ENCODE data around the gene NUDT22.

Gene NUDT22

DNA sequence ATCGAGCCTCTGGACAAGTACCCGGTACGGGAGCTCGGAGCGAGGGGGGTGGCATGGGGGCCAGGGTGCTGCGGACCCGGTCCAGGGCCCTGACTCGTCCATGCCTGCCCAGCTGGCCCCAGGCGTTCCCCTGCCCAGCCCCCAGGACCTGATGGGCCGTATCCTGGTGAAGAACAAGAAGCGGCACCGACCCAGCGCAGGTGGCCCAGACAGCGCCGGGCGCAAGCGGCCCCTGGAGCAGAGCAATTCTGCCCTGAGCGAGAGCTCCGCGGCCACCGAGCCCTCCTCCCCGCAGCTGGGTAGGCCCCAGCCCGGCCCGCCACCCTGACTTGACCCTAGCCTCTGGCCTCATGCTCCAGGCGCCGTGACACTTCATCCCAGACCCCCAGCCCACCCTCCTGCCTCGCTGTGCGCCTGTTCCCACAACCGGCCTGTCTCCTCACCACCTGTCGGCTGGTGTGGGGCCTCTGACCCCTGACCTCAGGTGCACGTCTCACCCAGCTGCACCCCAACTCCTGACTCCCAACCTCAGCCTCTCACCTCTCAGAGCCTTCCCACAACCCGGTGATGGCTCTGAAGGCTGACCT, 33.0 kb downstream of the NUDT22 start:
- no peak overlapping the region for H3K9ac ChIP-seq (ENCODE audit: low read depth, low read length, poor library complexity, severe bottlenecking)
- H2AFZ ChIP-seq (ENCODE audit: low read length) = no peak overlapping the region
- TF ChIP-seq EZH2phosphoT487 (IDR thresholded peaks at IDR 0.05; ENCODE audit: borderline replicate concordance) = no peak
- TF ChIP-seq, protein P1, sequence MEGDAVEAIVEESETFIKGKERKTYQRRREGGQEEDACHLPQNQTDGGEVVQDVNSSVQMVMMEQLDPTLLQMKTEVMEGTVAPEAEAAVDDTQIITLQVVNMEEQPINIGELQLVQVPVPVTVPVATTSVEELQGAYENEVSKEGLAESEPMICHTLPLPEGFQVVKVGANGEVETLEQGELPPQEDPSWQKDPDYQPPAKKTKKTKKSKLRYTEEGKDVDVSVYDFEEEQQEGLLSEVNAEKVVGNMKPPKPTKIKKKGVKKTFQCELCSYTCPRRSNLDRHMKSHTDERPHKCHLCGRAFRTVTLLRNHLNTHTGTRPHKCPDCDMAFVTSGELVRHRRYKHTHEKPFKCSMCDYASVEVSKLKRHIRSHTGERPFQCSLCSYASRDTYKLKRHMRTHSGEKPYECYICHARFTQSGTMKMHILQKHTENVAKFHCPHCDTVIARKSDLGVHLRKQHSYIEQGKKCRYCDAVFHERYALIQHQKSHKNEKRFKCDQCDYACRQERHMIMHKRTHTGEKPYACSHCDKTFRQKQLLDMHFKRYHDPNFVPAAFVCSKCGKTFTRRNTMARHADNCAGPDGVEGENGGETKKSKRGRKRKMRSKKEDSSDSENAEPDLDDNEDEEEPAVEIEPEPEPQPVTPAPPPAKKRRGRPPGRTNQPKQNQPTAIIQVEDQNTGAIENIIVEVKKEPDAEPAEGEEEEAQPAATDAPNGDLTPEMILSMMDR (conservative IDR thresholded peaks at IDR 0.05; ENCODE audit: low read length) = no peak
- no peak overlapping the region for H3K4me3 ChIP-seq (ENCODE audit: low read length, poor library complexity, severe bottlenecking)
- H3K4me1 ChIP-seq (ENCODE audit: insufficient read depth, low read length, poor library complexity, severe bottlenecking) = no peaks in the 10 kb centered on the region
- no peaks in the 10 kb centered on the region for H3K9me3 ChIP-seq (ENCODE audit: insufficient read depth, low read depth, low read length)
- no peaks in the 10 kb centered on the region for H3K27me3 ChIP-seq (ENCODE audit: insufficient read depth, low read length, poor library complexity, severe bottlenecking)
- no peaks in the 10 kb centered on the region for H4K20me1 ChIP-seq (ENCODE audit: insufficient read depth, low read length, poor library complexity, severe bottlenecking)
- H3K9me2 ChIP-seq (replicated peaks; ENCODE audit: low read depth, low read length) = no peaks in the 10 kb centered on the region
- no peaks in the 10 kb centered on the region for H3K36me3 ChIP-seq (ENCODE audit: insufficient read depth, low read length)
- no peak overlapping the region for H3K4me2 ChIP-seq (ENCODE audit: low read depth, low read length, poor library complexity, severe bottlenecking)
- no peaks in the 10 kb centered on the region for H3K79me2 ChIP-seq (ENCODE audit: insufficient read depth, low read length)
- no peaks in the 10 kb centered on the region for H3F3A ChIP-seq (ENCODE audit: low read depth)

DNA sequence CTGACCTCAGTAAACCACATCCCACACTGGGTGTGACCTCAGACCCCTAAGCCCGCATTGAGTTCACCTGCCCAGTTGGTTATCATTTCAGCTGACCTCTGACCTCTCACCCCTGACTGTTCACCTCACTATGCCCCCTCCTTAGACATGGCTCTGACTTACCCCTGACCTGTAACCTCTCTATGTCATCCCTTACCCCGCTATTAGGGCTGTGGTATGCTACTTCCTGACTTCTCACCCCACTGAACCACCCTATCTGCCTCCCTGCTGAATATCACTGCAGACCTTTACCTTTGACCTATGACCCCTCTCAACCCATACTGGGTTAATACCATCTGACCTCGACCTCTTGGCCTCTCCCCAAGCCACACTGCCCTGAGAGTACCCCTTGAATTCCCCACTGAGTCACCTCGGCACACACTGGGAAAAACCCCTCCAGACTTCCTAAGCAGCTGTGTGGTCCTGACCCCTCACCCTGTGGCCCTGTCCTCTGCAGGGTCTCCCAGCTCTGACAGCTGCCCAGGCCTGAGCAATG, 33.5 kb downstream of the NUDT22 start:
- no peaks in the 10 kb centered on the region for H3K9me3 ChIP-seq (ENCODE audit: insufficient read depth, low read depth, low read length)
- no peaks in the 10 kb centered on the region for H3K4me1 ChIP-seq (ENCODE audit: insufficient read depth, low read length, poor library complexity, severe bottlenecking)
- H4K20me1 ChIP-seq (ENCODE audit: insufficient read depth, low read length, poor library complexity, severe bottlenecking) = no peaks in the 10 kb centered on the region
- H3K27me3 ChIP-seq (ENCODE audit: insufficient read depth, low read length, poor library complexity, severe bottlenecking) = no peaks in the 10 kb centered on the region
- H3K79me2 ChIP-seq (ENCODE audit: insufficient read depth, low read length) = no peaks in the 10 kb centered on the region
- no peak overlapping the region for H3K4me2 ChIP-seq (ENCODE audit: low read depth, low read length, poor library complexity, severe bottlenecking)
- no peak overlapping the region for H2AFZ ChIP-seq (ENCODE audit: low read length)
- H3K36me3 ChIP-seq (ENCODE audit: insufficient read depth, low read length) = no peaks in the 10 kb centered on the region
- H3K9ac ChIP-seq (ENCODE audit: low read depth, low read length, poor library complexity, severe bottlenecking) = no peak overlapping the region
- TF ChIP-seq EZH2phosphoT487 (IDR thresholded peaks at IDR 0.05; ENCODE audit: borderline replicate concordance) = no peak
- TF ChIP-seq, protein P1 (conservative IDR thresholded peaks at IDR 0.05; ENCODE audit: low read length) = no peak
- no peaks in the 10 kb centered on the region for H3F3A ChIP-seq (ENCODE audit: low read depth)
- no peaks in the 10 kb centered on the region for H3K9me2 ChIP-seq (replicated peaks; ENCODE audit: low read depth, low read length)
- H3K4me3 ChIP-seq (ENCODE audit: low read length, poor library complexity, severe bottlenecking) = no peak overlapping the region

DNA sequence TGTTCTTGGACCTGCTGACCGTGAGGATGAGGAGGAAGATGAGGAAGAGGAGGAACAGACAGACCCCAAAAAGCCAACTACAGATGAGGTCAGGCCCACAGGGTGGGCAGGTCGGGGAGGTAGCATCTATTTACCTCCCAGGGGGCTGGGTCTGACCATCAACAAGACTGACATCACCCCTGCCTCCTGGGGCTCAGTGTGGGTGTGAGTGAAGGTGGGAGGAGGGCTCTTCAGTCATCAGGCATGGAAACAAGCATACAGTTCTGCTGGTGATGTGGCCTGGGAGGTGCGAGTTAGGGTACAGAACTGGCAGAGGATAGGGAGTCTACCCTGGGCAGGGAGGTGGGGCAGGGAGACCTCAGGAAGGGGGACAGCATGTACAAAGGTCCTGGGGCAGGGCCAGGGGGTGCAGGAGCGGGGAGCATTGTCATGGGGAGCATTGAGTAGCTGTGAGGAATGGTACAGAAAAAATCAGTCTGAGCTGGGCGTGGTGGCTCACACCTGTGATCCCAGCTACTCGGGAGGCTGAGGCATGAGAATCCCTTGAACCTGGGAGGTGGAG, 34.2 kb downstream of the NUDT22 start:
- H3K9me3 ChIP-seq (ENCODE audit: insufficient read depth, low read depth, low read length) = no peaks in the 10 kb centered on the region
- no peak overlapping the region for H2AFZ ChIP-seq (ENCODE audit: low read length)
- no peak overlapping the region for H3K4me3 ChIP-seq (ENCODE audit: low read length, poor library complexity, severe bottlenecking)
- H3K79me2 ChIP-seq (ENCODE audit: insufficient read depth, low read length) = no peaks in the 10 kb centered on the region
- H3K9ac ChIP-seq (ENCODE audit: low read depth, low read length, poor library complexity, severe bottlenecking) = no peak overlapping the region
- H3F3A ChIP-seq (ENCODE audit: low read depth) = no peaks in the 10 kb centered on the region
- no peaks in the 10 kb centered on the region for H3K36me3 ChIP-seq (ENCODE audit: insufficient read depth, low read length)
- no peak overlapping the region for H3K4me2 ChIP-seq (ENCODE audit: low read depth, low read length, poor library complexity, severe bottlenecking)
- no peaks in the 10 kb centered on the region for H4K20me1 ChIP-seq (ENCODE audit: insufficient read depth, low read length, poor library complexity, severe bottlenecking)
- H3K27me3 ChIP-seq (ENCODE audit: insufficient read depth, low read length, poor library complexity, severe bottlenecking) = no peaks in the 10 kb centered on the region
- no peaks in the 10 kb centered on the region for H3K9me2 ChIP-seq (replicated peaks; ENCODE audit: low read depth, low read length)
- no peak for TF ChIP-seq EZH2phosphoT487 (IDR thresholded peaks at IDR 0.05; ENCODE audit: borderline replicate concordance)
- TF ChIP-seq, protein P1 (conservative IDR thresholded peaks at IDR 0.05; ENCODE audit: low read length) = no peak
- no peaks in the 10 kb centered on the region for H3K4me1 ChIP-seq (ENCODE audit: insufficient read depth, low read length, poor library complexity, severe bottlenecking)

All from Loucy (cell line).